Fibroblast of the aortic adventitia (primary cell): Measurements from ENCODE around the gene MYH11. TPM values are rescaled to one million over a fixed set of nuclear protein-coding genes. Genes with fewer than 3 reads are reported as not detected.

Experiments used
- DNase-seq: peaks from one replicate; pipeline ENCODE4 v3.0.0-alpha.2; 2010; ENCODE audit warnings: low read depth
- H3K4me3 ChIP-seq: 2 replicates; pipeline ENCODE4 v1.5.1; 2011; ENCODE audit warnings: low read depth, mild to moderate bottlenecking, control low read depth, low read length, moderate library complexity
- total RNA-seq: library from RNA; depleted of rRNA; stranded (reverse); fragments of >200 nt; gene quantifications from 2 replicates; pipeline ENCODE4 v1.2.3, GENCODE V29; 2012; ENCODE audit warnings: low replicate concordance
- TF ChIP-seq, protein P1 (sequence below): IDR thresholded peaks from 2 replicates; pipeline ENCODE4 v1.5.1; 2011; ENCODE audit warnings: mild to moderate bottlenecking, low read length, control low read depth, inconsistent platforms; ENCODE audit not compliant: insufficient read depth

MYH11 gene
- total RNA-seq, 1 donor: not detected

DNA sequence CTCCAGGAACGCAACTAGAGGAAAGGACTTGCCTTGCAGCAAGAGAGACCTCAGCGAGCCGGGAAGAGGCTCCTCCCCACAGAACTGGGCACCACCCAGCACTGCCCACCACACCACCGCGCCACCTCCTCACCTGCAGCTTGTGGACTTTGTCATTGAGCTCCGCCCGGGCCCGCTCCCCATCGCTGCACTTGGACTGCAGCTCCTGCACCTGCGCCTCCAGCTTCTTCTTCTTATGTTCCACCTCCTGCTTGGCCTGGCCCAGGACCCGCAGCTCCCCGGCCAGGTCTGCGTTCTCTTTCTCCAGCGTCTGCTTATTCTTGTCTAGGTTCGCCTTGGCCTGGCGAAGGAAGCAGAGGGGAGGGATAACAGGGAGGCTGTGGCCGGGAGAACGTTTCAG, 130.1 kb downstream of the MYH11 start:
- no peak overlapping the region for H3K4me3 ChIP-seq
- DNase-seq: no peak
- TF ChIP-seq, protein P1, sequence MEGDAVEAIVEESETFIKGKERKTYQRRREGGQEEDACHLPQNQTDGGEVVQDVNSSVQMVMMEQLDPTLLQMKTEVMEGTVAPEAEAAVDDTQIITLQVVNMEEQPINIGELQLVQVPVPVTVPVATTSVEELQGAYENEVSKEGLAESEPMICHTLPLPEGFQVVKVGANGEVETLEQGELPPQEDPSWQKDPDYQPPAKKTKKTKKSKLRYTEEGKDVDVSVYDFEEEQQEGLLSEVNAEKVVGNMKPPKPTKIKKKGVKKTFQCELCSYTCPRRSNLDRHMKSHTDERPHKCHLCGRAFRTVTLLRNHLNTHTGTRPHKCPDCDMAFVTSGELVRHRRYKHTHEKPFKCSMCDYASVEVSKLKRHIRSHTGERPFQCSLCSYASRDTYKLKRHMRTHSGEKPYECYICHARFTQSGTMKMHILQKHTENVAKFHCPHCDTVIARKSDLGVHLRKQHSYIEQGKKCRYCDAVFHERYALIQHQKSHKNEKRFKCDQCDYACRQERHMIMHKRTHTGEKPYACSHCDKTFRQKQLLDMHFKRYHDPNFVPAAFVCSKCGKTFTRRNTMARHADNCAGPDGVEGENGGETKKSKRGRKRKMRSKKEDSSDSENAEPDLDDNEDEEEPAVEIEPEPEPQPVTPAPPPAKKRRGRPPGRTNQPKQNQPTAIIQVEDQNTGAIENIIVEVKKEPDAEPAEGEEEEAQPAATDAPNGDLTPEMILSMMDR: no peak

DNA sequence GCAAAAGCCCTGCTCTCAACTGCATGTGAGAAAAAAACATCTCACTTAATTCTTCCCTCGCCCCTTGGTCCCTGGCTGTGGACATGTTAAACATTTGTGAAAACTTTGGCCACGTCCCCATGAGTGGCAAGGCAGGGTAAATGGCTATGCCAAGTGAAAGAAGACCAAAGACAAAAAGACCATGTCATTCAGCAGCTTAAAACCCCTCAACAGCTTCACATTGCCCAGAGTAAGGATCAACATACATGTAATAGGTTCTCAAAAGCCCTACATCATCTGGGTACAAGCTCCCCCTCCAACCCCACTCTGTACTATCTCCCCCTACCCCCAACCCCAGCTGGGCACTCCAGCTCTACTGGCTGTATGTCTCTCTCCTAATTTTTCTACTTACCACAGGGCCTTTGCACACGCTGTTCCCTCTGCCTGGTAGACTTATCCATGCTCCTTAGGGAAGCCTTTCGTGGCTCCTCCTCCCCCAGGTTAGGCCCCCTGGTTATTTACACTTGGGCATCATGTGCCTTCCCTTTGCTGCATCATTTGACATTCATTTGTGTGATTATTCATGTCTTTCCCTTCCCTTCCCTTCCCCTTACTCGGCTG, 131.1 kb downstream of the MYH11 start:
- DNase-seq: no peak
- TF ChIP-seq, protein P1: no peak
- H3K4me3 ChIP-seq: no peak overlapping the region

DNA sequence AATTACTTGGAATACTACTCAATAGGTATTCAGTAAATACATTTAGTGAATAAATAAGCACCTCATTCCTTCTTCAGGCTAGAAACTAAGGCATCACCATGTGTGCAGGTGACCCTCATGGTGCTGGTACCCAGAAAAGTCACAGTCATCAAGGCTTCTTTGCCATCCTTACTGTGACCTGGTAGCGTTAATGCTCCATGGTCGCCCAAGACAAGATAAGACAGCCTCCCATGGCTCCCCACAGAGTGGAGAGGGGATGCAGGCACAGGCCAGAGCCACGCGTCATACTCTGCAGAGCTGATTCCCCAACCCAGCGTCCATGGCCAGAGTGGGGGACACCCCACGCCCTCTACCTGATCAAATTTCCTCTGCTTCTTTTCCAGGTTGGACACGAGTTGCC, 133.0 kb downstream of the MYH11 start:
- DNase-seq: no peak
- no peak overlapping the region for H3K4me3 ChIP-seq
- TF ChIP-seq, protein P1: no peak

DNA sequence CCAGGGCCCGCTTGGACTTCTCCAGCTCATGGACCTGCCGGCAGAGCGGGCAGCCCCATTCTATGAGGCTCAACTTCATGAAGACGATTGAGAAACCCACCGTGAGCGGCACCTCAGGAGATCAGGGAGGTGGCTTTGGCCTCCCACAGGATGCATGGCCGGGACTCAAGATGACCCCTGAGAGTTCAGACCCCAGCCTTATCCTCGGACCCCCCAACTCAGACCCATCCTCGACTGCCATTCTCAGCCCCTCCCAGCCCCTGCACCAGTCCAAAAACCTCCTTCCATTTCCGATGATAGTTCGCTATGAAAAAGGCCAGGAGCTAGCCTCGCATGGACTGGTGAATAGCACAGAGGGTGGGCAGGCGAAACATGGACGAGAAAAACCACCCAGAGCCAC, 135.8 kb downstream of the MYH11 start:
- H3K4me3 ChIP-seq: no peak overlapping the region
- DNase-seq: no peak
- TF ChIP-seq, protein P1: no peak

DNA sequence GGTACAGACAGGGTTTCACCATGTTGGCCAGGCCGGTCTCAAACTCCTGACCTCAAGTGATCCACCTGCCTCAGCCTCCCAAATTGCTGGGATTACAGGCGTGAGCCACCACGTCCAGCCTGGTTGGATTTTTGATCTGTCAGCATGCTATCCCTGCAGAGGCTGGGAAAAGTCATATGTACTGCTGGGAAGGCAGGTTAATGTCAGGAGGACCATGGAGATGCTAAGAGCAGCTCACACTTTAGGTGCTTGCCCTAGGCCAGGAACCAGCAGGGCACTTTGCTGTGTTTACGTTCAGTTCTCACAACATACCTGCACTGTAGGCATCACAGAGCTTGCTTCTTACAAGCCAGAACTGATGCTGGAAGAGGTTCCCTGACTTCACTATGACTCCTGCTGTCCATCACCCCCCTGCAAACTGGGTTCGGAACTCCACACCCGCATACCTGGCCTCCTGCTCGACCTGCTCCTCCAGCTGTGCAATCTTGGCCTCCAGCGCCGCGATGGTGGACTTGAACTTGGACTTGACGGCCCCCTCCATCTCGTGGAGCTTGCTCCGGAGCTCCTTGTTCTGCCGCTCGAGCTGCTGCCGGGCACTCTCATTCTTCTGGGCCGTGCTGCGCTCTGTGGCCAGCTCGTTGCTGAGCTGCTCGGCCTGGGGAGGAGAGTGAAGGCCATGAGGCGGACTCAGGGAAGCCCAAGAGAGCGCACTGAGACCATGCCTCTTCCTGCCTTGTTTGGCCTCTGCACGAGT, 140.0 kb downstream of the MYH11 start:
- no peak for DNase-seq
- no peak overlapping the region for H3K4me3 ChIP-seq
- TF ChIP-seq, protein P1: no peak

DNA sequence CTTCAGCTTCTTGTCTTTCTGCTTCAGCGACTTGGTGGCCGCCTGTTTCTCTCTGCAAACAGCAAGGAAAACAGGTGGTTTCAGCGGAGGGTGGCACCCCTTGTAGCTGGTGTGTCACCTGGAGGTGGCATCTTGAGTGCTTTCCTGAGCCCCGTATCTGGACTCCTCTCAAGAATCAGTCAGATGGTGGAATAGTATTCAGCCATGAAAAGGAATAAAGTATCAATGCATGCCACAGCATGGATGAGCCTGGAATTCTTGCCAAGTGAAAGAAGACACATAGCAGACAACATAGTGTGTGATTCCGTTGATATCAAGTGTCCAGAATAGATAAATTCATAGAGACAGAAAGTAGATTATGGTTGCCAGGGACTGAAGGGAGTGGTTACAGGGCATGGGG, 141.6 kb downstream of the MYH11 start:
- no peak overlapping the region for H3K4me3 ChIP-seq
- TF ChIP-seq, protein P1: no peak
- DNase-seq: no peak
